CD4-positive, alpha-beta T cell treated with Interleukin-21 for 1 hour (primary cell): ENCODE data around the gene NOX5.
"Not testable (repeated sequence)": the region's sequence is repeated elsewhere in the genome, so short reads cannot be mapped to it uniquely, and the experiment has no call there.

Experiments used
- DNase-seq: peaks from one replicate; pipeline ENCODE4 v3.0.0-alpha.2; 2020

NOX5 gene

GRCh38 chr15:69059557-69059943, 45.1 kb downstream of the NOX5 start:
- no peak for DNase-seq

GRCh38 chr15:69060041-69060481, 45.6 kb downstream of the NOX5 start:
- no peak for DNase-seq

- DNase-seq = peak; percentile 32
These were observed 46.2 kb downstream of the NOX5 start for GRCh38 chr15:69060744-69061143.

- no peak for DNase-seq
These were observed 46.9 kb downstream of the NOX5 start for GRCh38 chr15:69061414-69061842.

GRCh38 chr15:69064649-69065048, 50.2 kb downstream of the NOX5 start:
- DNase-seq = no peak

- no peak for DNase-seq
These were observed 51.8 kb downstream of the NOX5 start for GRCh38 chr15:69066007-69066995.

GRCh38 chr15:69067296-69067695, 52.8 kb downstream of the NOX5 start:
- DNase-seq = no peak

GRCh38 chr15:69068157-69068556, 53.7 kb downstream of the NOX5 start:
- DNase-seq = no peak

- DNase-seq = not testable (repeated sequence)
These were observed 54.8 kb downstream of the NOX5 start for GRCh38 chr15:69069290-69069689.

GRCh38 chr15:69069996-69070395, 55.5 kb downstream of the NOX5 start:
- no peak for DNase-seq

GRCh38 chr15:69070396-69070795, 55.9 kb downstream of the NOX5 start:
- no peak for DNase-seq

GRCh38 chr15:69071260-69071659, 56.8 kb downstream of the NOX5 start:
- no peak for DNase-seq

GRCh38 chr15:69072906-69073305, 58.4 kb downstream of the NOX5 start:
- DNase-seq = no peak

- DNase-seq = no peak
These were observed 59.7 kb downstream of the NOX5 start for GRCh38 chr15:69074001-69074842.

GRCh38 chr15:69074843-69075224, 60.3 kb downstream of the NOX5 start:
- DNase-seq = no peak

- DNase-seq = no peak
These were observed 60.9 kb downstream of the NOX5 start for GRCh38 chr15:69075440-69075839.

- DNase-seq = no peak
These were observed 62.3 kb downstream of the NOX5 start for GRCh38 chr15:69076756-69077155.

- no peak for DNase-seq
These were observed 64.1 kb downstream of the NOX5 start for GRCh38 chr15:69078638-69079037.

GRCh38 chr15:69080295-69081248, 66.1 kb downstream of the NOX5 start:
- DNase-seq = no peak

GRCh38 chr15:69081310-69082004, 67.0 kb downstream of the NOX5 start:
- DNase-seq = no peak

GRCh38 chr15:69082021-69082502, 67.6 kb downstream of the NOX5 start:
- no peak for DNase-seq

GRCh38 chr15:69082554-69082953, 68.1 kb downstream of the NOX5 start:
- no peak for DNase-seq
